PC-9 (cell line): Measurements from ENCODE around the gene CABLES2. TPM values are rescaled to one million over a fixed set of nuclear protein-coding genes. Genes with fewer than 3 reads are reported as not detected.

Source experiments
- BruUV-seq: library from RNA; stranded (reverse); fragments of 400-500 nt; replicated peaks from 2 replicates; lab custom pipeline; 2021; lab: Mats Ljungman, UMichigan
- CTCF ChIA-PET: fragments of 300-600 bp; sonication (Branson Sonifier 250); formaldehyde crosslinking; loops from one replicate; lab custom pipeline; 2022; ENCODE audit warnings: antibody characterized with exemption; lab: Charles Lee
- POLR2A ChIA-PET: fragments of 300-600 bp; sonication (Branson Sonifier 250); formaldehyde crosslinking; loops from one replicate; lab custom pipeline; 2022; ENCODE audit warnings: antibody characterized with exemption; ENCODE audit not compliant: unreplicated experiment; lab: Charles Lee
- DNase-seq, 2 experiments: peaks; one replicate each; pipeline versions ENCODE4 v3.0.0 to v3.0.0-alpha.2; 2015 to 2022; ENCODE audit warnings: mixed read lengths in 1 of 2
- H2AFZ ChIP-seq: fragments of 200-600 bp; sonication (generic); 2 replicates; pipeline ENCODE4 v1.8.1; 2017; ENCODE audit warnings: antibody characterized with exemption
- H3F3A ChIP-seq: fragments of 200-600 bp; sonication (generic); 2 replicates; pipeline ENCODE4 v1.8.1; 2017; ENCODE audit warnings: antibody characterized with exemption, mild to moderate bottlenecking, low read depth; ENCODE audit not compliant: insufficient read depth
- H3K27ac ChIP-seq: fragments of 200-600 bp; sonication (generic); 2 replicates; pipeline ENCODE4 v1.6.1; 2016; ENCODE audit warnings: mixed run types
- H3K27me3 ChIP-seq: fragments of 200-600 bp; sonication (generic); 2 replicates; pipeline ENCODE4 v1.6.1; 2016; ENCODE audit warnings: low read depth, mixed run types; ENCODE audit not compliant: insufficient read depth
- H3K36me3 ChIP-seq: fragments of 200-600 bp; sonication (generic); 2 replicates; pipeline ENCODE4 v1.6.1; 2016; ENCODE audit warnings: low read depth, mixed run types
- H3K4me1 ChIP-seq: fragments of 200-600 bp; sonication (generic); replicated peaks from 2 replicates; pipeline ENCODE4 v1.6.1; 2016; ENCODE audit warnings: mixed run types; ENCODE audit not compliant: insufficient read depth
- H3K4me2 ChIP-seq: fragments of 200-600 bp; sonication (generic); 2 replicates; pipeline ENCODE4 v1.6.1; 2017; ENCODE audit warnings: mixed run types
- H3K4me3 ChIP-seq: fragments of 200-600 bp; sonication (generic); 2 replicates; pipeline ENCODE4 v1.6.1; 2016; ENCODE audit warnings: mixed run types
- H3K79me2 ChIP-seq: fragments of 200-600 bp; sonication (generic); 2 replicates; pipeline ENCODE4 v1.6.1; 2017; ENCODE audit warnings: low read depth, mixed run types
- H3K9me2 ChIP-seq: fragments of 200-600 bp; sonication (generic); 2 replicates; pipeline ENCODE4 v1.8.1; 2017; ENCODE audit warnings: mild to moderate bottlenecking; ENCODE audit not compliant: insufficient read depth
- H3K9me3 ChIP-seq: fragments of 200-600 bp; sonication (generic); 2 replicates; pipeline ENCODE4 v1.8.1; 2016; ENCODE audit warnings: low read depth; ENCODE audit not compliant: insufficient read depth
- H4K20me1 ChIP-seq: fragments of 200-600 bp; sonication (generic); 2 replicates; pipeline ENCODE4 v1.8.1; 2017; ENCODE audit not compliant: insufficient read depth
- CTCF ChIP-seq: fragments of 200-600 bp; sonication (generic); conservative IDR thresholded peaks from 2 replicates; pipeline ENCODE4 v1.6.1; 2017; ENCODE audit warnings: mixed run types, antibody characterized with exemption, mild to moderate bottlenecking, moderate library complexity
- EZH2 ChIP-seq: fragments of 200-600 bp; sonication (generic); IDR thresholded peaks from 2 replicates; pipeline ENCODE4 v1.8.0; 2017; ENCODE audit warnings: antibody characterized with exemption, low read depth
- intact Hi-C: fragments of 100-400 bp; cut with micrococcal nuclease; formaldehyde crosslinking; loops from one replicate; pipeline ENCODE4 v1.10.0; 2022; ENCODE audit not compliant: unreplicated experiment
- total RNA-seq: library from RNA; stranded (reverse); gene quantifications from 2 replicates; pipeline ENCODE4 v1.2.3, GENCODE V29; 2021

The CABLES2 gene
- total RNA-seq, 1 experiment from 2014 or later = 14.1 TPM

GRCh38 chr20:62448788-62449187 is 41.7 kb upstream of the CABLES2 start:
- no peaks in the 10 kb centered on the region for H3K79me2 ChIP-seq
- H3K9me2 ChIP-seq = no peaks in the 10 kb centered on the region
- no peak overlapping the region for H3K27ac ChIP-seq
- TF ChIP-seq EZH2 (no peak), CTCF (no peak)
- CTCF ChIA-PET = no interaction called here
- BruUV-seq = no TSS peak
- no peak for DNase-seq
- no peaks in the 10 kb centered on the region for H3K4me1 ChIP-seq
- no peak overlapping the region for H3K4me2 ChIP-seq
- H3K27me3 ChIP-seq = peaks cover 89% of the 10 kb centered on the region
- no peaks in the 10 kb centered on the region for H4K20me1 ChIP-seq
- H3K36me3 ChIP-seq = no peaks in the 10 kb centered on the region
- H3K9me3 ChIP-seq = no peaks in the 10 kb centered on the region
- POLR2A ChIA-PET = no interaction called here
- H2AFZ ChIP-seq = no peak overlapping the region
- H3F3A ChIP-seq = peaks cover 5% of the 10 kb centered on the region; the same call in 1 of the 2 replicates
- intact Hi-C loops = no loop called here
- no peak overlapping the region for H3K4me3 ChIP-seq

GRCh38 chr20:62448038-62448437 is 41.0 kb upstream of the CABLES2 start:
- no peaks in the 10 kb centered on the region for H3K9me3 ChIP-seq
- peaks cover 91% of the 10 kb centered on the region for H3K27me3 ChIP-seq
- H3K4me3 ChIP-seq = no peak overlapping the region
- no peak overlapping the region for H2AFZ ChIP-seq
- TF ChIP-seq EZH2 (no peak), CTCF (no peak)
- ChIA-PET CTCF (no interaction called here), POLR2A (interaction anchor here (0.6 kb wide), 1 partner anchor 92 kb away, joined by 4 read pairs; no protein-coding TSS in a partner anchor)
- H3K4me1 ChIP-seq = no peaks in the 10 kb centered on the region
- peaks cover 5% of the 10 kb centered on the region; the same call in 1 of the 2 replicates for H3F3A ChIP-seq
- H3K36me3 ChIP-seq = no peaks in the 10 kb centered on the region
- no peak overlapping the region for H3K27ac ChIP-seq
- H4K20me1 ChIP-seq = no peaks in the 10 kb centered on the region
- no peak for DNase-seq
- no TSS peak for BruUV-seq
- intact Hi-C loops = no loop called here
- H3K79me2 ChIP-seq = no peaks in the 10 kb centered on the region
- H3K4me2 ChIP-seq = no peak overlapping the region
- no peaks in the 10 kb centered on the region for H3K9me2 ChIP-seq

- POLR2A ChIA-PET = interaction anchor here (0.6 kb wide), 1 partner anchor 92 kb away, joined by 4 read pairs; no protein-coding TSS in a partner anchor
- no peak overlapping the region for H2AFZ ChIP-seq
- intact Hi-C loops = no loop called here
Observed at GRCh38 chr20:62446888-62447869, 40.1 kb upstream of the CABLES2 start.

More at GRCh38 chr20:62446888-62447869, 40.1 kb upstream of the CABLES2 start:
- H3K4me2 ChIP-seq = no peak overlapping the region
- H3F3A ChIP-seq = peaks cover 5% of the 10 kb centered on the region; the same call in 1 of the 2 replicates
- peaks cover 91% of the 10 kb centered on the region for H3K27me3 ChIP-seq
- H3K9me2 ChIP-seq = no peaks in the 10 kb centered on the region
- no peaks in the 10 kb centered on the region for H3K79me2 ChIP-seq
- TF ChIP-seq CTCF (no peak), EZH2 (no peak)
- DNase-seq = no peak
- H3K27ac ChIP-seq = no peak overlapping the region
- no peaks in the 10 kb centered on the region for H3K36me3 ChIP-seq
- CTCF ChIA-PET = interaction anchor here (0.5 kb wide), 1 partner anchor 92 kb away, joined by 13 read pairs; no protein-coding TSS in a partner anchor
- H3K4me1 ChIP-seq = no peaks in the 10 kb centered on the region
- no TSS peak for BruUV-seq
- H4K20me1 ChIP-seq = no peaks in the 10 kb centered on the region
- H3K4me3 ChIP-seq = no peak overlapping the region
- no peaks in the 10 kb centered on the region for H3K9me3 ChIP-seq
